Stimulated activated CD8-positive, alpha-beta memory T cell treated with anti-CD3 and anti-CD28 coated beads, Interleukin-4, amount 100 ng/mL, for 4 hours (primary cell): ENCODE data around the gene DEUP1.
"Not testable (repeated sequence)": the region's sequence is repeated elsewhere in the genome, so short reads cannot be mapped to it uniquely, and the experiment has no call there.

ENCODE experiments used
- DNase-seq, 2 donors: peaks; one replicate each; pipeline ENCODE4 v3.0.0-alpha.2; 2020; ENCODE audit warnings: low read depth in 2 of 2, low spot score in 1 of 2

Gene DEUP1, protein sequence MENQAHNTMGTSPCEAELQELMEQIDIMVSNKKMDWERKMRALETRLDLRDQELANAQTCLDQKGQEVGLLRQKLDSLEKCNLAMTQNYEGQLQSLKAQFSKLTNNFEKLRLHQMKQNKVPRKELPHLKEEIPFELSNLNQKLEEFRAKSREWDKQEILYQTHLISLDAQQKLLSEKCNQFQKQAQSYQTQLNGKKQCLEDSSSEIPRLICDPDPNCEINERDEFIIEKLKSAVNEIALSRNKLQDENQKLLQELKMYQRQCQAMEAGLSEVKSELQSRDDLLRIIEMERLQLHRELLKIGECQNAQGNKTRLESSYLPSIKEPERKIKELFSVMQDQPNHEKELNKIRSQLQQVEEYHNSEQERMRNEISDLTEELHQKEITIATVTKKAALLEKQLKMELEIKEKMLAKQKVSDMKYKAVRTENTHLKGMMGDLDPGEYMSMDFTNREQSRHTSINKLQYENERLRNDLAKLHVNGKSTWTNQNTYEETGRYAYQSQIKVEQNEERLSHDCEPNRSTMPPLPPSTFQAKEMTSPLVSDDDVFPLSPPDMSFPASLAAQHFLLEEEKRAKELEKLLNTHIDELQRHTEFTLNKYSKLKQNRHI

GRCh38 chr11:93330446-93330984 lies at the start of gene DEUP1:
Gene DEUP1, plus strand, starts transcription at chr11:93330742. Its CDS starts 1,518 bp downstream, at chr11:93332260.
- no peak for DNase-seq

- DNase-seq: no peak
These were observed 45.1 kb upstream of the DEUP1 start for GRCh38 chr11:93285430-93285829.

DNA sequence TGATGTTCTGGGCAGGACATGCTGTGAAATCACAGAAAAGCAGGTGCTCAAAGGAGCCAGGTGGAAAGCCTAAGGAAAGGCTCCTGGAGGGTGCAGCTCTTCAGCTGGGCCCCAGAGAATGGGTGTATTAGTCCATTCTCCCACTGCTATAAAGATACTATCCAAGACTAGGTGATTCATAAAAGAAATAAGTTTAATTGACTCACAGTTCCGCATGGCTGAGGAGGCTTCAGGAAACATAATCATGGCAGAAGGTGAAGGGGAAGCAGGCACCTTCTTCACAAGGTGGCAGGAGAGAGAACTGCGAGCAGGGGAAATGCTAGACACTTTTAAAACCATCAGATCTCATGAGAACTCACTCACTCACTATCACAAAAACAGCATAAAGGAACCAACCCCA lies 43.1 kb upstream of the DEUP1 start:
- no peak for DNase-seq

- DNase-seq: no peak
These were observed 42.5 kb upstream of the DEUP1 start for GRCh38 chr11:93288079-93288478.

DNA sequence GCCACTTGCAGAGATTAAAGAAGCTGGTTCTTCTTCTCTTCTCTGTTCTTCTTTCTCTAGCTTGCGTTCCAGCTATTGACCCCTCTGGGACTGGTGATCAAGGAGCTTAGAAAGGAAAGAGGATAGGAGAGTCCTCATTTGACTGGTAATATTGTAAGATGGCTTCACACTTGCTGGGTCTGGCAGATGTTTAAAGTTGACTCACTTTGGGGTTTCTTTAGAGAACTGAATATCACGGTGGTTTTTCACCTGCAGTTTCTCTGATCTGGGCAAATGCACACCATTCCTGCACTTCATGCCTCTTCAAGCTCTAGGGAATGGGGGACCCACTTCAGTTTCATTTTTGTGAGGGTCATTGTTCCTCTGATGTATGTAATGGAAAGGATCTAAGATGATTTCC lies 41.8 kb upstream of the DEUP1 start:
- DNase-seq: no peak

DNA sequence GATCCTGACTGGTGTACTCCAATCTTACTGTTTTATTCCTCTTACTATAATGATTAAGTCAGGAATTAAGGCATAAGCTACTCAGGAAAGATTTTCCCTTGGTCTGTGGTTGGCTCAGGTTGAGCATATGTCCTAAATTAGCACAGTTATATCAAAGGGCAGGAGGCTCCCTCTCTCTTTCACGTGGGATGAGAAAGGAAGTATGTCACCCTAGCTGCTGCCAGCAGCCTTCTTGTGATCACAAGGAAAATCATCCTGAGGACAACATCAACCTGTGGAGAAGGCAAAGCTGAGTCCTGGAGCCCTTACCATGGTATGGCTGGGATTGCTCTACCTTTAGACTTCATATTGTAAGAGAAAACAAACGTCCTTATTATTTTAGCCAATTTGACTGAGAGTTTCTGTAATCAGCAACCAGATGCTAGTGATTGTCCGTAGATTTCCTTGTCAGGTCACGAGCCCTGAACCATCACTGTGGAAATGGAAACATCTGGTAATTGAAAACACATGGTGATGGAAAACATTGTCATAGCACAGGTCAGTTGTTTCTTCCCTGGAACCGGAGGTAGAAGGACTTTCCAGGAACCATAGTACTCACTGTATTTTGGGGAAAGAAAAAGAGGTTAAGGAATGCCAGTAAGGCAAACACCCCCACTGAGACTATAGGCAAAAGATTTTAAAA lies 40.6 kb upstream of the DEUP1 start:
- no peak for DNase-seq

DNA sequence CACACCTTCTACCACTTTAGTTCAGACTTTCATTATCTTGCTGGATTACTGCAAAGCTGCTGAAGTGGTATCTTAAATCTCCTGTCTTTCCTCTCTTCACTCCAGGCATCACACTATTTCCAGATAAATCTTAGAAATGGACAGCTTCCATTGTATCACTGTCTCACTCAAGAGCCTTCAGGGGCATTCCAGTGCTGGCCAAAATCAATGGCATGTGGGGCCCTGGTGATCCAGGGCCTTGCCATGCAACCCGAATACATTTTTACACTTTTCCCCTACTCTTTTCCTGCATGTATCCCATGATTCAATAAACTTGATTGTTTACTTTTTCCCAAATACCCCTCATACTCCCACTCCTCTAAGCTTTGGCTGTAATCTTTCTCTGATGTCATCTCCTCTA lies 39.4 kb upstream of the DEUP1 start:
- DNase-seq: no peak

- DNase-seq: no peak
These were observed 38.6 kb upstream of the DEUP1 start for GRCh38 chr11:93291898-93292297.

DNA sequence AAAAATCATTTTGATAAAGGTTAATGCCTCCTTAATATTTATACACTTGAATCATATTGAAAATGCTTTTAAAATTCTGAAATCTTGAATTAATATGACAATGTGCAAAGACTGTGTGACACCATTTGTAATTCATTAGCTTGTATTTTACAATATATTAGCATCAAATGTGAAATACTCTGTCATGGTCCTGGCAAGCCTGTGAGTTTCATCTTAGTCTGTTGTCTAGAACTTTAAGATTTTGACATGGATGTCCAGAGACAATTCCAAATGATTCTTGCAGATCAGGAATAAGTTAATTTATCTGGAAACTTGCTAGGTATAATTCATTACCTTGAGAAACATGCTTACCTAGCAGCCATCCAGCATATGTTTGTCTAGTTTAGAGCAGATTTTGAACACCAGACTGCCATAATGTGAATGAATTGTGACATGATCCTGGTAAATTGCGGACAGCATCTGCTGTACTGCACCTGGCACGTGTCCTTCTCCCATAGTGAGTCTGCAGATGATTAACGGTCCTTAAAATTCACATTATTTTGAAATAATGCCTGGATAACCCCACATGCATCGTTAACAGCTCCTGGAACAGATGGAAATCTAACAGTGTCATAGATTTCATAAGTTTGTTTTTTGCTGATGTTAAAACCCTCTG lies 34.5 kb upstream of the DEUP1 start:
- DNase-seq: no peak

DNA sequence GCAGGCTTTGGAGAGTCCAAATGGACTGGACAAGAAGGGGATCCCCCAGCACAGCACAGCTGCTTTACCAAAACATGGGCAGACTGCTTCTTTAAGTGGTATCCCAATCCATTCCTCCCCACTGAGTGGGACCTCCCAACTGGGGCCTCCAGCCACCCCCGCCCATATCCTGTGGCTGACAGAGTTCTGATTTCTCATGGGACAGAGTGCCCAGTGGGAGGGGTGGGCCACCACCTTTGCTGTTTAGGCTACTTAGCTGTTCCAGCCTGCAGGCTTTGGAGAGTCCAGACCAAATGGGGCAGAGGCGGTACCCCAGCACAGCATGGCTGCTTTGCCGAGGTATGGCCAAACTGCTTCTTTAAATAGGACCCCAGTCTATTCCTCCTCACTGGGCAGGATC lies 26.9 kb upstream of the DEUP1 start:
- no peak for DNase-seq

GRCh38 chr11:93314399-93314798 lies 16.1 kb upstream of the DEUP1 start:
- not testable (repeated sequence) for DNase-seq

DNA sequence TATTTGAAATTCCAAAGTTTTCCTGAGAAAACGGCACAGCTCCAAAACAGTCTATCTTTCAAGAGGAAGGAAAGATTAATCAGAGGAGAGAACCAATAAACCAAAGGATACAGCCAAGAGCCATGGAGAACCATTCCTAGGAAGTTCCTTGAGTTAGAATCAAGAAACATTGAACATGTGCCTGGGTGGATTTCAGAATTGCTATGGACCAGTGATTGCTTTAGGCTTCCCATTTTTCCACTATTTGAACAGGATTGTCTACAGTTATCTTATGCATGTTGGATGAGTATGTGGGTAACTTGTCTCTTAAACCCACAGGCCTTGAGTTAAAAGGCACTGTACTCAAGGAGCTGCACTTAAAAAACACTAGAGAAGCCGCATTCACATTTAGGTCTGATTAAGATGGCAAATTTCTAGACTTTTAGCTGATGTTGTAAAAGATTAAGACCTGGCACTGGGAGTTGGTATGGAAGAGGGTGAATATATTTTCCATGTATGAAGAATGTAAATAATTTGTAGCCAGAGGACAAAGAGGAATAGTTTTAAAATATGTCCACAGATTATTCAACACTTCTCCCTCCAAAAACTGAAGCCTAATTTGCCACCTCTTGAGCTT lies 11.2 kb upstream of the DEUP1 start:
- no peak for DNase-seq

DNA sequence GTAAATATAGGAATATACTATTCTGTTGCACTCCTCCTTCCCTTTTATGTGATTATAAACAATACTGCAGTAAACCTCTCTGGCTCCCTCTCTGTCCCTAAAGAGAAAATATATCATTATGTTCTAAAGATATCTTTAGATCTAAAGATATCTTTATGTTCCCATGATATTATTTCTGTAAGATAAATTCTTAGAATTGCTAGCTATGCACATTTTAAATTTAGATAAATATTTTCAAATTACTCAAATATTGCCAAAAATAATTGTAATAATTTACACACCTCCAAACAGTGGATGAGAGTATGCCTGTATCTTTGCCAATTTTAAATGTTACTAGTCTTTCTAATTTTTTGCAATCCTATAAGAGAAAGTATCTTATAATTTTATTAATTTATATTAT lies 10.3 kb upstream of the DEUP1 start:
- DNase-seq: no peak

DNA sequence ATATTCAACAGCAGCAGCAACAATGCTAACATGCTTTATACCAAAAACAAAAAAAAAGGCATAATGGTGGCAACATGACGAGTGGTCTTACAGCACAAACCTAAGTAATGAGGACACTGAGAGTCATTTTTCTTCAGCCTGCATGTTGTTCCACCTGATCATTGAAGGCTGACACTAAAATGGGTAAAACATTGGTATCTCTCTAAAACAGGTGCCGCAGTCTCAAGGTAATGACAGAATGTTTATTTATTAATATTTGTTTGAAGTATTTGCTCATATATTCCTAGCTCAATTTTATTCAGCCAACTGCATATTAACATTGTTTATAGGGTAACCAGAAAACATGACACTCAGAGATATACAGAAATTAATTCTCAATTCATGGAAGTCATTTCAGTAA lies 8.3 kb upstream of the DEUP1 start:
- DNase-seq: no peak

DNA sequence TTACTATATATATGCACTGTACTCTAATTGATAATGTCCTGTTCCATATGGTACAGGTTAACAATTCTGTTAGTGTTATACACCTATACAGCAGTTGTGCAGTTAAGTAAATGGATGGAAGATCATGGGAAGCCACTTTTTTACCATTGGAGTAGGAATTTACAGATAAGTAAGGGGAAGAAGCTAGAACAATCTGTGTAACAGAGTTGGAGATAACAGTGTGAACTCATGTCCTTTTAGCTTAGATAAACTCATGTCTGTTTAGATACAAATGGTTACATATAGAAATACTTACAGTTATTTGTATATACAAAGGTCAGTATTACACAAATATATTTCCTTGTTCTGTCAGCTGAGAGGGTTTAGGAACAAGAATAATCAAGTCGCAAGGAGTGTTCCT lies 6.8 kb upstream of the DEUP1 start:
- DNase-seq: no peak

- DNase-seq: no peak
These were observed 6.0 kb upstream of the DEUP1 start for GRCh38 chr11:93324500-93324899.

DNA sequence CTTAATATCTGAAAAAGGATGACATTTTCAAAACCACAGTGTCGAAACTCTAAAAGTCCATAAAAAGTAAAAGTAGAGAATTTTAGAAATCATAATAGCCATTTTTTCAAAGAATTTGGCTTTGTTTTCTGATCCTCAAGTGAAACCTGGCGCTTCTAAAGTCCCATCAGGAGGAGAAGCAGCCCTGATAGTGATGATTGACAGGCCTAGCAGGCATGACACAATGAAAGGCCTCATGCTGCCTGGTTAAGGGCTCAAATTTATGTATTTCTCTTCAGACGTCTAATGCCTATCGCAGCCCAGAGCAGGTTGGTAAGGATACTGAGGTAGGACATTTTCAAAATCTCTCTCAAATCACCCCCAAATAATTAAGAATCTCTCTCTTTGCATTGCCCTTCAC lies 3.9 kb upstream of the DEUP1 start:
- DNase-seq: no peak

GRCh38 chr11:93329936-93330445 lies 551 bp upstream of the DEUP1 start:
- no peak for DNase-seq

GRCh38 chr11:93340223-93340622 lies 9.7 kb downstream of the DEUP1 start:
- no peak for DNase-seq

DNA sequence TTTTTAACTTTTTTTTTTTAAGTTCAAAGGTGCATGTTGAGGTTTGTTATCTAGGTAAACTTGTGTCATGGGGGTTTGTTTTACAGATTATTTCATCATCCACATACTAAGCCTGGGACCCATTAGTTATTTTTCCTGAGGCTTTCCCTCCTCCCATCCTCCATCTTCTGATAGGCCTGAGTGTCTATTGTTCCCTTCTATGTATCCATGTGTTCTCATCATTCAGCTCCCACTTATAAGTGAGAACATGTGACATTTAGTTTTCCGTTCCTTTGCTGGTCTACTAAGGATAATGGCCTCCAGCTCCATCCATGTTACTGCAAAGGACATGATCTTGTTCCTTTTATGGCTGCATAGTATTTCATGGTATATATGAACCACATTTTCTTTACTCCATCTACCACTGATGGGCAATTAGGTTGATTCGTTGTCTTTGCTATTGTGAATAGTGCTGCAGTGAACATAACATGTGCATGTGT lies 14.4 kb downstream of the DEUP1 start:
- no peak for DNase-seq

DNA sequence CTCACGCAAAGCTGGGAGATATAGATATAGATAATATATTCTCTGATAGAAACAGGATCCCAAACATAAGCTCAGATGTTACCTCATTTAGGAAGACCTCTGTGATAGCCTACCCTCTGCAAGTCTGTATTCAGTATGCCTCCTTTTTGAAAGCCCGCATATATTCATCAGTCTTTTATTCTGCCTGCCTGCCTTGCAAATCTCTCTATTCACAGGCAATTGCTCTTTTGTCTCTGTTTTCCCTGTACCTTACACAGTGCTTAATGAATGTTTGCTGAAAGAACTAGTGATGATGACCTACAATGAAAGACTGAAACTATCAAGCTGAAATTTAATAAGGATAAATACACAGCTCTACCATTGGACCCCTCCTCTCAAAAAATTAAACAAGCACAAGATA lies 18.4 kb downstream of the DEUP1 start:
- no peak for DNase-seq
